HG03108 (cell line): ENCODE results near the gene NOS1AP.
"Not testable (repeated sequence)": the region's sequence is repeated elsewhere in the genome, so short reads cannot be mapped to it uniquely, and the experiment has no call there.

Experiments used
- ATAC-seq: cut with Tn5 transposase; IDR thresholded peaks from one replicate; pipeline ENCODE4 v1.9.1; 2021; ENCODE audit warnings: moderate library complexity; ENCODE audit not compliant: unreplicated experiment

The NOS1AP gene

DNA sequence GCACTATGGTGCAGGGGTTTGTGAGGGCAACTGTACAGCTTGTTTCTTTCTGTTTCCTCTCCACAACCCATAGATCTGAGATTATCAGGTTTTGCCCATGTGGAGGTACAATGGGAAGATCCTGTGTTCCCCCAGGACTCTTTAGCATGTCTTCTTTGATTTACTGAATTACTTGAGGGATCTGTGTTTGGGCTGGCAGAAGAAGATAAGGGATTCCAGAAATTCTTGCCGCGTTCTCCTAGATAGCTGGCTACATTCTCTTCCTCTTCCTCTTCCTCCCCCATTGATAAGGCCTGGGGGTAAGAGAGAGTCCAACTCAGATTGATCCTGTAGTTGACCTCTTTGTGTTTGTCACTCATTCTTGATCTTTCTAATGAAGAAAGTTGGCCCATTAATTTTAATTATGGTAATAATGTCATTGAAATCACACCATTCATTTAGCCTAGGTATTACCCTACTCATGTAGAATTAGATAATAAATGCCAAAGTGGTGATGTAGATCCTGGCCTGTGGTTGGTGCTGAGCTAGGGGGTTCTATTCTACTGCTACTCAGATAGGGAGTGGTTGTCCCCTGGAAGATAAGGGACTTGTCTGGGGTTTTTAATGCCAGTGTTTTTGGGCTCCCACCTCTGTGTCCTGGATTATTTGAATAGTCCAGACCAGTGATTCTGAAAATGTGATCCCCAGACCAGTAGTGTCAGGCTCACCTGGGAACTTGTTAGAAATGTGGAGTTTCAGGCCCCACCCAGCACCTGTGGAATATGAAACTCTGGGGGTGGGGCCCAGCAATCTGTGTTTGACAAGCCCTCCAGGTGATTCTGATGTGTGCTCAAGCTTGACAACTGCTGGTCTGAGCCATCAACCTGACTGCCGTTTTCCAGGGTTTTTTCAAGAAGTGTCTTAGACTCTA is 122.2 kb downstream of the NOS1AP start:
- no peak for ATAC-seq

DNA sequence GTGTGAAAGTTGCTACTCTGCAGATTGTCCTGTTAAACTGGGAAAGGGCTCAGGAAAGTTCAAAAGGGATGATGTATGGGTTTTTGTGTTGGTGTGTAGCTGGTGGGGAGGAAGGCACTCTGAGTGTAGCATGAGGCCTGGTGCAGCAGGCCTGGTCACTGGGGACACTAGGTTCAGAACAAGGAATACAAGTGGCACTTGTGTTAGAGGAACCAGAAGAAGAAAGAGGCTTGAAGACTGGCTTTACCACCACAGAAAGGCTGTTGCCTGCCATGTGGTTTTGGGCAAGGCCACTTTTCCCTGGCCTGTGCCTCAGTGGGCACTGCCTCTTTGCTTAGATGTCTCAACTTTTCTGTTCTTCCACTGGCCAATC is 122.8 kb downstream of the NOS1AP start:
- ATAC-seq = no peak

DNA sequence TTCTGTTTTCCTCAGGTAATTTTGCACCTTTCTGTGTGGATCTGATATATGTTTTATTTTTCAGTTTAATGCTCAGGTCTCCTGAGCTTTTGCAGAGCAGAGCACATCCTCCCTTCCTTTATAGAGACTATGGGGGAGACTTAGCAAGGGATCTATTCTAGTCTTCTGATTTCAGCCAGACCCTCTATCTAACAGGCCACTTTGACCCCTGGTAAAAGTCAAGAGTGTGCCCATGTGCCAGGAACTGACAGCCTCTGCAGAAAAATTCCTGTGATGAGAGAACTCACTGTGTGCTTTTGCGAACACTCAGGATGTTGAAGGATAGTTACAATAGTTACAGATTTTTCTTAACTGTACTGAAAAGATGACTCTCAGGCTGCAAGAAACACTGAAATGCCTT is 123.3 kb downstream of the NOS1AP start:
- ATAC-seq = no peak

DNA sequence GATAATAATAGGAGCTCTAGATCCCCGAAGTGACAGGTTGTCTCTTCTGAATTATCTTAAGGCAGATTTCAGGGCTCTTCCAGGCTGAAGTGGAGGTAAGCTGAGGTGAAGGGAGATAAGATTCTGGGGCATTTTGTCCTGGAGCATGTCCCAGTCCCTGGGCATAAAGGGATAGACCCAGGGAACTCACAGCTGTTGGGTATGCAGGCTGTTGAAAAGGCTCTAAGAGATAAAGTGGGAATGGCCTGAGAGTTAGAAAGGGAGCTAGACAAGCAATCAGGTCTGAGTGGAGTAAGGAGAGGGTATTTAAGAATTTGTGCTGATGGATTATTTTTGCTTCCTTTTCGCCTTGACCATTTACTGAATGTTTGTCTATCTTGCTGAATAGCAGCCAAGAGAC is 123.7 kb downstream of the NOS1AP start:
- ATAC-seq = no peak

DNA sequence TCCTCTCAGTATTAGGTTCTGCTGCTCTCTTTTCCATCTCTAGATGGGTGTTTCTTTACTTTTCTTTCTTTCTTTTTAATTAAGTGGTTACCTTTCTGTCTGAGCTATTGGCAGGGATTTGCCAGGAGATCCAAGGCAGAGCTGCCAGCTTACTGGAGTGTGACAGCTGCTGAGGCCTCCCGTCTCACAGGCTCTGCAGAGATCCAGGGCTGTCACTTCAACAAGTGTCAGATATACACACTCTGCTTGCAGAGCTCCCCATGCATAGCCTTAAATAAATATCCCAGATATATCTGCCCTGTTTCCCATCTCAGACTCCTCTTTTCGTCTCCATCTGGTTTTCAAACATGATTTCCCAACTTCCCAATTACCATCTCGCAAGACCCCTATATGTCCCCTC is 124.3 kb downstream of the NOS1AP start:
- no peak for ATAC-seq

DNA sequence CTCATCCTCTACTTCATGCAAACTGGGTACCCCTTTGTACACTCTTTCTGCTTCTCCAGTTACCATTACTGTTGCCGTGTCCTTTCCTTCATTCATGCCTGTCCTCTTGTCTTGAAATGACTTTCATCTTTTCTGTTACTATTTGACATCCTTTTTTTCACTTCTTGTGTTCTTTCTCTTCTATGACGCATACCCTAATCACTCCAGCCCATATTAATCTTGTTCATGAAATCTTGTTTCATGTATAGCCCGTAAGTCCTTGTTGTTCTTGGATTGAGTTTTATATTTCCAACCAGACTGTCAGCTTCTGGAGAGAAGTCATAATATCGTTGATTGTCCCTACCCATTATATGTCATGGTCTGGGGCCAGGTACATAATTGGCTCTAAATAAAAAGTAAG is 126.1 kb downstream of the NOS1AP start:
- no peak for ATAC-seq

DNA sequence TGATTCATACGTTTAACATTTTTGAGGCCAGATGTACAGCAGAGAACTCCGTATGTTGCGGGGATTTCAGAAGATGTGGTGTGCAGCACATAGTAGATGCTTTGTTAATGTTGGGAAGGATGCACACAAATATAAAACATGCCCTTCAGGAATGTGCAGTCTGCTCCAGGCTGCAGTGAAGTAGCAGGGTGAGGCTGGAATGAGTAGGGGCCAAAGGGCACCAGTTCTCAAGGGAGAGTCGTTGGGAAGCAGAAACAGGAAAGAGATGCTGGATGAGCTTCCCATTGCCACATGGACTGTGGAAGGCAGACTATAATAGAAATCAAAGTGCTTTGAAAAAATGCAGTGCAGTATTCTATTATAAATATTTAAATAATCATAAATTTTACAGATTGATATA is 126.9 kb downstream of the NOS1AP start:
- no peak for ATAC-seq

DNA sequence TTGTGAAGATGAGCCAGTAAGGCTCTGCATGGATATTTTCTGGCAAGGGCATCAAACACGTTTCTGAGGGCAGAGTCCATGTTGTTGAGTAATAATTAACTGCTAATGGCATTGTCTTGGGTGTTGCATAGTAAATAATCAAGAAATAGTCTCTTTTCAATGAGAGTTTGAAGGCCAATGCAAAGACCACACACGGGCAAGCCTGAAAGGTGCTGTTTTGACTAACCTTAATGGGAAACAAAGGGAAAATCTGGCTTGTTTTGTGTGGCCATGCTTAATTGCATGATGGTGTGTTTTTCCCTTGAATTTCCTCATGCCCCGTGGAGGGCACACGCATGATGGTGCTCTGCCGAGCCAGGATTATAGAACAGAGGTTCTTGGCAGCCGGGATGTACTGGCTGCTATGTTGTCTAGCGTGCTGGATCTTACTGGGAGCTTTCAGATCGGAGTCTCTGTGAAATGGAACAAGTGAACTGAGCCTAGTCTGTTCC is 127.6 kb downstream of the NOS1AP start:
- ATAC-seq = no peak

DNA sequence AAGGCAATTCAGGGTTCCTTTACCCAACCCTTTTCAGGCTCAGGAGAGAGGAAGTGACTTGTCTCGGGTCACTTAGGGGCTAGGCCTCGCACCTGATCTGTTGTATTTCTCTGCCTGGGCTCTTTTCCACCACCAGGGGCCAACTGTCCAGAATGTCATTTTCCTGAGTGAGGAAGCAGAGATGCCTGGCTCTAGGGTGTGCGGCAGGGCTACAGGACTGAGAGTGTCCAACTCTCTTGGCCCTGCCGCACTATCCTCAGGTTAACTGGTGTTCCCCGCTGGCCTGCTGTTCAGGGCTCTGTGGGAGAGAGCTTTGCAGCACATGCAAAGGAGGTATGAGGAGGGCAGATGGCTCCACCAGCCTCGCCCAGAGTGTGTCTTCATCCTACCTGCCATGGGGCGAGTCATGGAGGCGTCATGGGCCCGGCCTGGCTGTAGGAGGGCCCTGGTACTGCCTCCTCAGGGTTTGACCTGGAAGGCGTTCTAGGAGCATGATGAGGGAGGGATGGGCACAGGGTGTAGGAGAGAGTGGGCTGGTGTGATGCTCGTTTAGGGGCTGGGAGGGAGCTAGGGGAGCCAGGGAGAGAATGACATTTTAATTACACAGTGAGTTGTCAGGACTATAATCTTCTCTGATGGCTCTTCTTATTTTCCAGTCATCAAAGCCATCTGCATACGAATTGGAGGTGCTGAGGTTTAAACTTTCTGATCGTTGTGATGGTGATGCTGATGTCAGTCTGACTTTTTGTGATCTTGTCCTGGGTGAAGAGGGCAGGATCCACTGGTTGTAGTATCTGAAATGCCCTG is 128.3 kb downstream of the NOS1AP start:
- ATAC-seq = no peak

DNA sequence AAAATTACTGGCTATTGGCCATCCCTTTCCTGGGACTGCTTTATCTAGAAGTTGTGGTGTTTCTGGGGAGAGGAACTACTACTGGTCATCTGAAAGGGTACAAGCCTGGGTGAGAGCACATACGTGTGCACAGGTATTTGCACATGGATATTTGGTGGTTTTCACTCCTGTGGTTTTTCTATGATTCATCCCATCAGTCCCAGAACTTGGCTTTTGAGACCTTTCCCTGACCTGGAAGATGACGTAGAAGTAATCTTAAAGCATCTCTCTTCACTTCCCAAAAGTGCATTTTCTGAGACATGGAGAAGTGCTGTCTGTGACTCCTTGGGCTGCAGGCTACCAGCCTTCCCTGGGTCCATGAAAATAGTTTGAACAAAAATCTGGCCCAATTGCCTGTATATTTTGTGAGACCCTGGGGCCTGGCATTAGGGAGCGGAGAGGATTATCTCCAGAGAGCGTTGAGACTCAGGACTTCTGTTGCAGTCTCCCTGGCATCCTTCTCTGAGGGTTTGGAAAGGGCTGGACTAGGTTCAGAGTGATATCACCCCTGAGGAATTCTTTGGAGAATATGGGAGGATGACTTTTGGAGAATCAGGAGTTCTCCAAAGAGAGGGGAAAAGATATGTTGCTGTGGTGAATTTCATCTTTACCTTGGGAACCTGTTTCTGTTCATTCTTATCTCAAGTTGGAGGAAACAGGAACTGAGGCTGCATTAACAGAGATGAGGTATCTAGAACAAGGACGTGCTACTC is 130.8 kb downstream of the NOS1AP start:
- no peak for ATAC-seq

DNA sequence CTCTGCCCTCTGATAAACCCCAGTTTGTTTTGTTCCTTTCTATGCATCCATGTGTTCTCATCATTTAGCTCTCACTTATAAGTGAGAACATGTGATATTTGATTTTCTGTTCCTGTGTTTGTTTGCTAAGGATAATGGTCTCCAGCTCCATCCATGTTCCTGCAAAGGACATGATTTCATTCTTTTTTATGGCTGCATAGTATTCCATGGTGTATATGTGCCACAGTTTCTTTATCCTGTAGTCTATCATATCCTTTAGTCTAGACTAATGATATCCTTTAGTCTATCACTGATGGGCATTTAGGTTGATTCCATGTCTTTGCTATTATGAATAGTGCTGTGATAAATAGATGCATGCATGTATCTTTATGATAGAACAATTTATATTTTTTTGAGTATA is 131.6 kb downstream of the NOS1AP start:
- not testable (repeated sequence) for ATAC-seq

DNA sequence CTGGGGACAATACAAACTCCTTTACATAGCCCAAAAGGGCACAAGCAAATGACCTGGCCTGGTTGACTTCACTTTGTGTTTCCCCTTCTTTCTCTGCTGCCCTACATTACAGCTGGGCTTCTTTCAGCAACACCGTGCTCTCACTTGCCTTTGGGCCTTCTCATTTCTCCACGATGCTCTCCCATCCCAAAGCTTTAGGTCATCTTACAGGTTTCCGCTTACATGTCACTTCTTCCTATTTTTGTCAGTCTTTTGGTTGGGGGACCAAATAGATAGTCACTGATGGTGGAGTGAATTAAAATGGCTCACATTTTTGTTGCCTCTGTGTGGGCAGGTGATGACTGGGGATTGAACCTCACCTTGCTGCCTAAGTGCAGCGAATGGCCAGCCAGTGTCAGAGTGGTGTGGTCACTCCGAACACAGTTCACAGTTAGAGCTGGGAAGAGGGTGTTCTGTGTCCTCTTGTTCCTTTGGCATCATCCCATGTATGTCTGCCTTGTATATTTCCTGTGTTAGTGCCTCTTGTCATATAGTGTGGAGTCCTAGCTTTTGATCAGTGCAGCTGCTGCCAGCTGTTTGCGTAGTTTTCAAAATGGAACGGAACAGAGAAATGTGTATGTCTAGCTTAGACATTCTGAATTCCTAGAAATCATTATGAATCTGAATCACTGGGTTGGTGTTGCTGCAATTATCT is 134.8 kb downstream of the NOS1AP start:
- ATAC-seq = no peak

DNA sequence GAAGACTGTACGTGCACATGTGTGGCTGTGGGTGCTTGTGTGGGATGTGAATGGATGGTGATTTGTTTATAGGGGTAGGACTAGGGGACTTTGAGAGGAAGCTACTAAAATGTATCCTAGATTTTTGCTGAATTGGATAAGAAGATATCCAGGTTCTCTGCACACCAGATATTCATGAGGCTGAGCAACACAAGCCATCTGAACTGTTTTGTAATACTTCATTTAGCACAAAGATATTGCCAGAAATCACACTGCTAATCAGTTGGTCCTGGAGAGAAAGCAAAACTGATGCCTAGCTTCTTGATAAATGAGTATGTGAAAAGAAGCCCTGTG is 135.3 kb downstream of the NOS1AP start:
- no peak for ATAC-seq

DNA sequence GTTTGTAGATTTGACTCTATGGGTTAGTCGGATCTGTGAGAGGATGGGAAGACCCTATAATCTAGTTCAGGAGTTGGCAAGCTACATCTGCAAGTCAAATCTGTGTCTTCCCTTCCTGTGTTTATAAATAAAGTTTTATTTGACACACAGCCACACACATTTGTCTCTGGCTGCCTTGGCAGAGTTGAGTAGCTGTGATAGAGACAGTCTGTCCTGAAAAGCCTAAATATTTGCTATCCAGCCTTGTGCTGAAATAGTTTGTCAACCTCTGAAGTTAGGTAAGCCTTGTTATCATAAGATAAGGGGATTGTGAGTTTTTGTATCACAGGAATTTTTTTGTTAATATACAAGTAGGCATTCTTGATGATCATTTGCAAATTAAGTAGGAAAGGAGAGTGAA is 136.8 kb downstream of the NOS1AP start:
- no peak for ATAC-seq

DNA sequence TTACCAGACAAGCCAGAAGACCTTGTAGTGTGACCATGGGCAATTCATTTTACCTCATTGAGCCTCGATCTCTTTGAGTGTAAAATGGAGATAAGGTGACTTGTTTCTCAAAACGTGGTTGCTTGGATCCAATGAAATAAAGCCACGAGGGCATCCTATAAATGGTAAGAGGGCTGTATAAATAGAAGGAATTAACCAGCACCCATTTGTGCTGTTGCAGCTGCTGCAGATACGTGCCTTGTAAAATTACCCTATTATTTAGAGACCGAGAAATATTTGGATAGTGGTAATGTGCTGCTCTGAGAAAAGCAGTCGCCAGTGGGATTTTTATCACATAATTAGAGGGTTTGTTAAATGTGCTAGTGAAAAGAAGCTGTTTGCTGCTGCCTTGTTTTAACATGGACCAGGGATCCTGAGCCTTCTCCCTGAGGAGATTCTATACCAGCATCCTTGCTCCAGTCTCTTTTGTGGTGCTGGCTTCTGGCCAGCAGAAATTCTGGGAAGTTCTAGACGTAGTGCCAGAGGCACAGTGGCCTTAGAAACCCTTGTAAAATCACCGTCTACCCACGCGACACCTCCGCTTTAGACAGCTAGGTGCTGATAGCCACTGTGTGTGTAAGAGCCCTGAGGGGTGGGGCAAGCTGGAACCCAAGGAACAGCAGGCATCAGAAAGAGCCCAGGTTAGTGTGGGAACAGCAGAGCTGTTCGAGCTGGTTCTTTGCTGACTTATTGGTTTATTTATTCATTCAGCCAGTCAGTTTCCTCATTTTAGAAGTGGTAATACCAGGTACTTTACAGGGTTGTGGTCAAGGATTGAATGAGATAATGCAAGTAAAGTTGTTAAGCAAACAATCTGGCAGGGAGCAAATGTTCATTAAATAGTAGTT is 137.5 kb downstream of the NOS1AP start:
- no peak for ATAC-seq

DNA sequence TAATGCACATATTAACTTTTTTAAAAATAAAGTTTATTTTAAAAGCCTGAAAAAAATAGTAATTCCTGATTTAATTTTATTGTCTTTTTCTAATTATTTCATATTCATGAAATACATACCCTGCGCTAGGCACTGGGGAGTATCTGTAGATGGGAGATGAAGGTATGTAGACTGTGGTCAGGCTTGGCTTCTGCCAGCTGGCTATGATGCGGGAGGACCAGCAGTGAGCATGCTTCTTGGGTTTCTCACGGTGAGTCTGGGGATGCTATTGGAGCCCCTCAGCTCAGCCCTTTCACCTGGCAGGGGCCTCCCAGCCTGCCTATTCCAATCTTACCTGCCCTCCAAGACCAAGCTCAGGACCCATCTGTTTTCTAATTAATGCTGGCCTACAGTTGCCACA is 138.4 kb downstream of the NOS1AP start:
- no peak for ATAC-seq

DNA sequence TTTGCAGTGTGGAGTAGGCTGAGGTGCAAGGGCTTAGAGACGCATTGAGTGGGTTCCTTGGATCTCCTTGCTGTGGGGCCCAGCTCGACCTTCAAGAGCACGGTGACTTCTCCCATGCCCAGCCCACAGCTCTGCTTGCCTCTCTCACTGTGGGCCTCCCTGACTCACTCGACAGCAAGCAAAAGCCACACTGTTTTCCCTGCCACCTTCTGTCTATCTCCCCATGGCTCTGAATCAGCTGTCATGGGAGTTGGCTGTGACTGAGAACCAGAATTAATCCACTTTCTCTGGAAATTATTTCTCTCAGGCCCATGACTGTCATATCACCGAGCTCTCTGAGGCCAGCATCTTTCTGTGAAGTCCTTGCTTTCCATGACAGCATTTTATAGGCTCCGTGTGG is 140.7 kb downstream of the NOS1AP start:
- no peak for ATAC-seq

DNA sequence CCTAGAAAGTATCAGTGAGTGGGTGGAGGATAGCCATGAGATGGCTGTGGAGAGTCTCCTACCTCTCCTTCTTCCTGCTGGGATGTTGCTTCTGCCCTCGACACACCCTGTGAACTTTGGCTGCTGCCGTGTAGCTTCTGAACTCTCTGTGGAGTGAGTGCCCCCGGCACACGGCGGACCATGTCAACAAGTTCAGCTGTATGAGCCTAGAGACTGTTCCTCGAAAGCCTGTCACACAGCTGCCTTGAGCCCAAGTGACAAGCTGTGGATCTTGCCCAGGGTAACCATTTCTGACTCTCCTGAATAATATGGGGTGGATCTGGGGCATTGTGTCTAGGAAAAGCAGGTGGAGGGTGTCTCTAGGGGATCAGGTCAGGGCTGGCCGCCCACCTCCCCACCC is 143.2 kb downstream of the NOS1AP start:
- ATAC-seq = no peak

DNA sequence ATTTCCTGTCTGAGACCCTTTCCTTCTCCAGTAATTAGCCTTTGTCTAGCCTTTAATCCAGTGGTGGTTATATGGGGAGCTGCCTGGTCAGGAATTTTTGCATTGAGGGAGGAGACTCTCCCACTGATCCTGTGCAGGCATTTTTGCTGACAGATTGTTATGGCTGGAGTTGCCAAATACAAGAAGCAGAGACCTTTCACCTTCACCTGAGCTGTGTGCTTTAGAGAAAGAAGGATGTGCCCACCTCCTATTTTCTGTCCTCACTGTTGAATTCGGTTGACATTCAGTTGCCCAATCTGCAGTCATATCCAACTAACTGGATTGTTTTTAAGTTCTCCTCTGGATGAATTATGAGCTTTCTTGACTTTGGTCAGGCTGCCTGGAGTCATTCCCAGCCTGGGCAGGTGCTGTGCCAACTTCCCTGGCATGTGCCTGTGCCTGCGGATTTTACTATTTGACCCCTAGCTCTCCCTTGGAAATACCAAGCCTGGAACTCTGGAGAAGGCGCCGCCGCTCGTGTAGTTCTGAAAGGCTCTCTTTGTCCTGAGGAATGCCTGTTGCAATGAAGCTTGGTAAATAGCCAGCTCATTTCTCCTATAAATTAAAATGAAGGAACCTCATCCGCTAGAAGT is 143.9 kb downstream of the NOS1AP start:
- ATAC-seq = no peak
